Smooth muscle cell (in vitro differentiated cells): ENCODE data around the gene RBM39. TPM values are rescaled to one million over a fixed set of nuclear protein-coding genes. Genes with fewer than 3 reads are reported as not detected.

Experiments used
- DNase-seq: peaks from one replicate; lab custom pipeline; 2025; ENCODE audit not compliant: unreplicated experiment; lab: John Stamatoyannopoulos, UW
- H2AFZ ChIP-seq: fragments of 200-600 bp; sonication (generic); 2 replicates; pipeline ENCODE4 v1.6.0; 2016; ENCODE audit warnings: antibody characterized with exemption, low read depth, mild to moderate bottlenecking
- H3F3A ChIP-seq: fragments of 200-600 bp; sonication (generic); 2 replicates; pipeline ENCODE4 v1.6.0; 2017; ENCODE audit warnings: antibody characterized with exemption, low read depth
- H3K27ac ChIP-seq: fragments of 200-600 bp; sonication (generic); 2 replicates; pipeline ENCODE4 v1.5.1; 2016; ENCODE audit warnings: low read depth, mild to moderate bottlenecking
- H3K27me3 ChIP-seq: fragments of 200-600 bp; sonication (generic); 2 replicates; pipeline ENCODE4 v1.6.1; 2016; ENCODE audit warnings: low read depth, mild to moderate bottlenecking
- H3K36me3 ChIP-seq: fragments of 200-600 bp; sonication (generic); 2 replicates; pipeline ENCODE4 v1.5.1; 2016; ENCODE audit warnings: low read depth
- H3K4me1 ChIP-seq: fragments of 200-600 bp; sonication (generic); 2 replicates; pipeline ENCODE4 v1.5.1; 2016; ENCODE audit warnings: low read depth
- H3K4me2 ChIP-seq: fragments of 200-600 bp; sonication (generic); 2 replicates; pipeline ENCODE4 v1.6.0; 2016; ENCODE audit warnings: mild to moderate bottlenecking
- H3K4me3 ChIP-seq: fragments of 200-600 bp; sonication (generic); 2 replicates; pipeline ENCODE4 v1.5.1; 2016; ENCODE audit warnings: mild to moderate bottlenecking
- H3K79me2 ChIP-seq: fragments of 200-600 bp; sonication (generic); 2 replicates; pipeline ENCODE4 v1.6.0; 2016; ENCODE audit warnings: low read depth, mild to moderate bottlenecking
- H3K9ac ChIP-seq: fragments of 200-600 bp; sonication (generic); 2 replicates; pipeline ENCODE4 v1.6.0; 2016; ENCODE audit warnings: low read depth
- H3K9me3 ChIP-seq: fragments of 200-600 bp; sonication (generic); replicated peaks from 2 replicates; pipeline ENCODE4 v1.5.1; 2016; ENCODE audit warnings: low read depth
- H4K20me1 ChIP-seq: fragments of 200-600 bp; sonication (generic); 2 replicates; pipeline ENCODE4 v1.6.0; 2016; ENCODE audit warnings: low read depth
- CTCF ChIP-seq: fragments of 200-600 bp; sonication (generic); IDR thresholded peaks from 2 replicates; pipeline ENCODE4 v1.5.1; 2017; ENCODE audit warnings: borderline replicate concordance, mild to moderate bottlenecking, antibody characterized with exemption; ENCODE audit not compliant: insufficient read depth, poor library complexity, severe bottlenecking
- WGBS: methylation state at CpG from one replicate; pipeline ENCODE4 v1.1.7; 2016; ENCODE audit warnings: low lambda C conversion rate; 5-methylcytosine and 5-hydroxymethylcytosine counted together
- polyA plus RNA-seq: library from polyadenylated mRNA; unstranded; fragments of >200 nt; fragmentation: Nextera tagmentation; extraction: Ambion mirVana; gene quantifications from 2 replicates; pipeline ENCODE4 v1.2.1, GENCODE V29; 2016
- total RNA-seq: library from RNA; depleted of rRNA; stranded (reverse); fragments of >200 nt; gene quantifications from 2 replicates; pipeline ENCODE4 v1.2.3, GENCODE V29; 2014

The RBM39 gene
- total and polyA plus RNA-seq, 2 experiments from 2014 or later: 139 to 408 TPM

DNA sequence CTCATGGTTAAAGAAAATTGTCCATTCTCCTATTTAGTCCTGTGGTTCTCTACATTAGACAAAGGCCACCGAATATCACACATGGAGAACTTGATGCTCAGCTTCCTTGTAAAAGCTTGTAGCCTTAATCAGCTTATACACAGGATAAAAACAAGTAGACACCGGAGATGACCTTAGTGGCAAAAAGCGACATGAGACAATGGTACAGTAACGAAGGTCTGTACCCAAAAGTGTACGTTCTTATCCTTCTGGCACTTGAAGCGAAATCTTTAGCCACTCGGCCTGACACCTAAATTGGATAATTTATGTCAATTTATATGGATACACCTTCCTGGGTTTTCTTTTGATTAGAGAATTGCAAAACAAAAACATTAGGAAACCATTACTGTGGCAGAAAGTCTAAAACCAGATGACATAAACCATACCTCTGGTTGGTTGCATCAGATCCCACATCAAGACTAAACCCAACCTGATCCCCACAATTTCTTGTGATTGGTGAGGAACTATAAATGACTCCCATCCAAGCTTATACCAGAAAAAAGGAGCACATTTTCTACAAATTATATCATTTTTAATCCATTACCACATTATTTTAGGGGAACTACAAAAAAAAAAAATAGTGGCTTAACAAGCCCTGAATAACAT, 6.1 kb downstream of the RBM39 start:
- peaks cover 100% of the 10 kb centered on the region for H4K20me1 ChIP-seq
- no peaks in the 10 kb centered on the region for H3K27me3 ChIP-seq
- no peaks in the 10 kb centered on the region for H3K9me3 ChIP-seq
- DNase-seq: no peak
- H3K27ac ChIP-seq: peak overlapping the region; percentile 22
- WGBS: 97% methylated on average over 7 of the region's 7 CpGs
- H2AFZ ChIP-seq: no peak overlapping the region
- TF ChIP-seq CTCF: no peak
- H3K4me1 ChIP-seq: peaks cover 35% of the 10 kb centered on the region
- H3F3A ChIP-seq: peaks cover 24% of the 10 kb centered on the region
- H3K79me2 ChIP-seq: peaks cover 100% of the 10 kb centered on the region
- peak overlapping the region; percentile 47 for H3K4me2 ChIP-seq
- H3K9ac ChIP-seq: no peak overlapping the region
- H3K4me3 ChIP-seq: no peak overlapping the region
- peaks cover 36% of the 10 kb centered on the region for H3K36me3 ChIP-seq

DNA sequence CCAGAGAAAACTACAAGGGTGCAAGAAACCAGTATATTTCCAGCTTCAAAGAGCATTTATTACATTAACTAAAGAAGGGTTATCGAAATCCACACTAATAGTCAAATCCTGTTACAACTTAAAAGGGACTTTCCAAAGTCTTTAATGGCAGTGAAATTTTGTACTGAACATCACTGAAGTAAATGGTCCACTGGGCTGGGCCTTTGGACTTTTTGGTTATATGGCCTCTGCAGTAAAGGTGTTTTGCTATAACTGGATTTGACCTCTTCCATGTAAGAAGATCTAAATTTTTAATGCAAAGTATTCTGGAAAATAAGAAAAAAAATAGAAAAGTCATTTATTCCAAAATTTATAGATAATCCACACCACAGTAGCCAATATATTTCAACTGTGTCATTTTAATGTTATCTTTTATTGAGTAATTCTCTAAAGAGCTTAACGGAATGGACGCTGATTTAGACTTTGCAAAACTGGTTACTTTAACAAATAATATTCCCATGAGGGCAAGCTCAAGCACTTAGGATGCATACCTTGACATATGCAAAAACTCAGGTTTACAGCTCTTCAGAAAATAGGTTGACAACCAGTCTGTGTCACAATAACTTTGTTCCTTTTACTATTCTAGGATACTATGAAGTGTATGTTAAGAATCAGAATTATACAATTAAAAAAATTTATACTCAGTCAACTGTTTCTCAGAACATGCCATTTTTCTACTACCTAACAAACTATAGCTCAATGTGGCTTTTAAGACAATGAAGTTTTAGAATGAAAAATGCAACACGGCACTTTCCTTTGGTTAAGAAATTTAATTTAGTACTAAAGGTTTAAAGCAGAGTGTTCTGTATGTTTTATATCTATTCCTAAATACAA, 7.0 kb downstream of the RBM39 start:
- Histone ChIP-seq H3K9ac (no peak overlapping the region), H3K4me2 (peak overlapping the region; percentile 47), H2AFZ (no peak overlapping the region), H3K4me1 (peaks cover 34% of the 10 kb centered on the region), H3K9me3 (no peaks in the 10 kb centered on the region), H3K79me2 (peaks cover 100% of the 10 kb centered on the region), H3K36me3 (peaks cover 40% of the 10 kb centered on the region), H3K27ac (peak overlapping the region; percentile 22), H3K27me3 (no peaks in the 10 kb centered on the region), H3K4me3 (no peak overlapping the region), H3F3A (peaks cover 24% of the 10 kb centered on the region), H4K20me1 (peaks cover 100% of the 10 kb centered on the region)
- DNase-seq: no peak
- TF ChIP-seq CTCF: no peak
- 96% methylated on average over 4 of the region's 4 CpGs for WGBS

DNA sequence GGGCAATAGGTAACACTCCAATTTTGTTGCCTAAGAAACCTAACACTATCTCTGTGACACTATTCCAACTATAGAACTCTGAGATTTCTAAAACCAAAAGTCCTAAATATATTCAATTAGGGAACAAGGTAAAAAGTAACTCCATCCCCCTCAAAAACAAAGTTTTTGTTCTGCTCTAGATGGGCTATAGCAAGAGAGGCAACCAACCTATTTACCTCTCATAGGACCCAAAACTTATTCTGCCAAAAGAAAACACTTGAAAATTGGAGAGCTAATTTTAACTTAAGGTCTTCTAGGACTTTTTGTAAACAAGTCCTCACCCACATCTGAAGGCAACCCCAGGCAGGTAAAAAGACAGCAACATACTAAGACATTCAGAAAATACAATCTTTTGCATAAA, 7.7 kb downstream of the RBM39 start:
- Histone ChIP-seq H3K9me3 (no peaks in the 10 kb centered on the region), H3K4me2 (peak overlapping the region; percentile 47), H3K79me2 (peaks cover 100% of the 10 kb centered on the region), H3K4me3 (no peak overlapping the region), H3K36me3 (peaks cover 43% of the 10 kb centered on the region), H3K4me1 (peaks cover 27% of the 10 kb centered on the region), H4K20me1 (peaks cover 100% of the 10 kb centered on the region), H3F3A (peaks cover 24% of the 10 kb centered on the region), H3K9ac (no peak overlapping the region), H2AFZ (no peak overlapping the region), H3K27me3 (no peaks in the 10 kb centered on the region), H3K27ac (peak overlapping the region; percentile 22)
- TF ChIP-seq CTCF: no peak
- DNase-seq: no peak
